GM21367 (cell line): Measurements from ENCODE around the gene DESI1.
"Not testable (repeated sequence)": the region's sequence is repeated elsewhere in the genome, so short reads cannot be mapped to it uniquely, and the experiment has no call there.

ENCODE experiments used
- ATAC-seq: cut with Tn5 transposase; IDR thresholded peaks from one replicate; pipeline ENCODE4 v1.9.1; 2021; ENCODE audit not compliant: unreplicated experiment

DESI1 gene

DNA sequence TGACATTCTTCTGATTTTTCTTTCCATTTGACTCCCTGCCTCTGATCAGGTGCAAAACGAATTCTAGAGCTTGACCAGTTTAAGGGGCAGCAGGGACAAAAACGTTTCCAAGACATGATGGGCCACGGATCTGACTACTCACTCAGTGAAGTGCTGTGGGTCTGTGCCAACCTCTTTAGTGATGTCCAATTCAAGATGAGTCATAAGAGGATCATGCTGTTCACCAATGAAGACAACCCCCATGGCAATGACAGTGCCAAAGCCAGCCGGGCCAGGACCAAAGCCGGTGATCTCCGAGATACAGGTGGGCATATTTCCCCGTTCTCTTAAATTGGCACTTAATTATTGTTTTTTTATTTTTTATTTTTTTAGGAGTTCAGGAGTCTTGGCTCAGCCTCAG is 15.6 kb upstream of the DESI1 start:
- ATAC-seq, result no peak

- not testable (repeated sequence) for ATAC-seq
These were observed 13.8 kb upstream of the DESI1 start for GRCh38 chr22:41634610-41635009.

DNA sequence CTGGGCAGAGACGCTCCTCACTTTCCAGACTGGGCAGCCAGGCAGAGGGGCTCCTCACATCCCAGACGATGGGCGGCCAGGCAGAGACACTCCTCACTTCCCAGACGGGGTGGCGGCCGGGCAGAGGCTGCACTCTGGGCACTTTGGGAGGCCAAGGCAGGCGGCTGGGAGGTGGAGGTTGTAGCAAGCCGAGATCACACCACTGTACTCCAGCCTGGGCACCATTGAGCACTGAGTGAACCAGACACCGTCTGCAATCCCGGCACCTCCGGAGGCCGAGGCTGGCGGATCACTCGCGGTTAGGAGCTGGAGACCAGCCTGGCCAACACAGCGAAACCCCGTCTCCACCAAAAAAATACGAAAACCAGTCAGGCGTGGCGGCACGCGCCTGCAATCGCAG is 10.8 kb upstream of the DESI1 start:
- ATAC-seq, result not testable (repeated sequence)

GRCh38 chr22:41631115-41631514 is 10.3 kb upstream of the DESI1 start:
- not testable (repeated sequence) for ATAC-seq

DNA sequence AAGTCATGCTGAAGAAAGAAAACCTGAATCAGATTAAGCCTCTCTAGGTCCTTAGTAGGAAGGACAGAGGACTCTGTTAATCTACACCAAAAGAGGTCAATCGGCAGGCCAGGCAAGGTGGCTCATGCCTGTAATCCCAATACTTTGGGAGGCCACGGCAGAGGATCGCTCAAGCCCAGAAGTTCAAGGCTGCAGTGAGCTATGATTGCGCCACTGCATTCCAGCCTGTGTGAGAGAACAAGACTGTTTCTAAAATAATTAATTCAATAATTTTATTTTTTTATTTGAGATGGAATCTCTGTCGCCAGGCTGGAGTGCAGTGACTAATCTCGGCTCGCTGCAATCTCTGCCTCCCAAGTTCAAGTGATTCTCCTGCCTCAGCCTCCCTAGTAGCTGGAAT is 4.7 kb upstream of the DESI1 start:
- ATAC-seq, result no peak

DNA sequence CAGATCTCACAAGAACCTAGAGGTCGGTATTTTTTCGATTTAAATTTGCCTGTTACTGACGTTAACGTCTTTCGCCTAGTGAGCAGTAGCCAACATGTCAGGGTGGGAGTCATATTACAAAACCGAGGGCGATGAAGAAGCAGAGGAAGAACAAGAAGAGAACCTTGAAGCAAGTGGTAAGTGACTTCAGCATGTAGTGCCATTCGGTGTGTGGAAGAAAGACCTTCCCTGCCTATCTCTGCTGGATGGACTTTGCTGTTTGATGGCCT is 1.0 kb upstream of the DESI1 start:
- ATAC-seq, result no peak

- ATAC-seq, result peak; percentile 68
These were observed 462 bp upstream of the DESI1 start, which contains the start of gene XRCC6 for GRCh38 chr22:41621099-41621910. Gene XRCC6, plus strand, starts transcription at chr22:41621295. Its CDS starts 710 bp downstream, at chr22:41622005.

DNA sequence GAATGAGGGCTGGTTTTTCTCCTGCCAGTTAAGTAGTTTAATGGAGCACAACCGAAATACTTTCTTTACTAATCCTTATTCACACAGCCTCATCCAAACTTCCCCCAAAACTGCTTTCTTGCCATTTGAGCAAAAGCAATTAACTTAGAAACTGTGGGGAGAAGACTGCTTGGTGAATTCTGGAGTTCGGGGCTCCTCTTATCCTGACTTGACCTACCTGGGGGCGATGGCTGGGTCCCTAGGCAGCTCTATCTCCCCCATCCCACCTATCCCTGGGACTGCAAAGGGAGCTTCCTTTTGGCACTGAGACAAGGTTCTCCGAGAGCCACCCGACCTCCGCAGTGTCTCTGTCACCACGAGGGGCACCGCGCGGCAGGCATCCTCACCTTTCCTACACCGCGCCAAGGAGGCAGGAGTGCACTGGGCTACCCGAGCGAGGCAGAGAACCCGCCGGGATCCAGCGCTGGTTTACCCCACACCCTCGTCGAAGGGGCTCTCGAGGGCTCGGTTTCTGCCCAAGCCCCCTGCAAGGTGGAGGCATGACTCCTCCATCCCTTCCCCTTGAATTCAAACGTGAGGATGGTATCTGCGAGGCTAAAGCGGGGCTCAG is 759 bp downstream of the DESI1 start:
- peak; percentile 19 for ATAC-seq

DNA sequence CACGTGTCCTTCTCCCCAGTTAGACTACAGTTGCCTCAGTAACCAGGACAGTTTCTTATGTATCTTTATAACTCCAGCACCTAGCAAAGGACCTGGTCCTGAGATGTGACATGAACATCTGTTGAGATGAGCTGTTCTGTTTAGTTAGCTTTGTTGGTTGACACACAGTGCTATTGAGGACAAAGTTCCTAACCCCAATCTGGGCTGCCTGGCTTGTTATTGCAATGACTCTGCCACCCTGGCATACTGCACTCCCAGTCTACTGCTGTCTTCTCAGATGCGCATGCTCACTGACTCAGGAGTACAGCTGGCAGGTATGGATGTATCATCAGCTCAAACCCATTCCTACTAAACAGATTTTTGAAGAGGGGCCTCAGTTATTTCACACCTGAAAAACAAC is 7.4 kb downstream of the DESI1 start:
- no peak for ATAC-seq

GRCh38 chr22:41612603-41613306 is 8.1 kb downstream of the DESI1 start:
- no peak for ATAC-seq

DNA sequence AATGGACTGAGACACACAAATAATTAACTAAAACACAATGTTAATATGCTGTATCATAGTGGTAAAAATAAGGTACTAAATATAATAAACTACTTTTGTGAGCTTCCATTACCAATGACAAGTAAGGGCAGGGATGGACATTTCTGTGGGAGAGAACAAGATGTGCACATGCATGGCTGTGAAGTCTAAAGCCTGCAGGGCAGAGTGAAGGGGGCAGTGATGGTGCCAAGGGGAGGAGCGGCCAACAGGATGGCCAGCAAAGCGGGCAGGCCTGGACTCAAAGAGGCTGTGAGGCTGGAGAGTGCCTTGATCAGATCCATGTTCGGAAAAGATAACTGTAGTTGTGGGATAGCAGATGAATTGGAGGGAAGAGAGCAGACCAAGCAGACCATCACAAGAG is 12.5 kb downstream of the DESI1 start:
- no peak for ATAC-seq

DNA sequence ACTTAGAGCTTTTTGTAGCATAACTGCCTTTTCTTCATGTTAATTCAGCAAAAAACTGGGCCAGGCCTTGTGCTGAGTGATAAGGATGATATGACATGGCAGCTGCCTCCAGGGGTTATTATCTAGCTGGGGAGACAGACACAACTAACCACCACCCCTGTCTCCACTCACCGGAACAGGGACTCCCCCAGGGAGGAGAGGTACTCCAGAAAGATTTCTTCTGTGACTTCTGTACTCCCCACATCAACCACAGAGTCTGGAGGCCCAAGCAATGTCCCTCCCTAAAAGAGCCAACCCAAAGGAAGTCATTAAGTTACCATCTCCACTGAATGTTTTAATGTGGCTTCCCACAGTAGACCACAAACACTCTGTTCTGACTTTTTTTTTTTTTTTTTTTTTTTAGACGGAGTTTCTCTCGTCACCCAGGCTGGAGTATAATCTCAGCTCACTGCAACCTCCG is 16.9 kb downstream of the DESI1 start:
- no peak for ATAC-seq

GRCh38 chr22:41600976-41601375 is 19.9 kb downstream of the DESI1 start:
- ATAC-seq, result no peak

DNA sequence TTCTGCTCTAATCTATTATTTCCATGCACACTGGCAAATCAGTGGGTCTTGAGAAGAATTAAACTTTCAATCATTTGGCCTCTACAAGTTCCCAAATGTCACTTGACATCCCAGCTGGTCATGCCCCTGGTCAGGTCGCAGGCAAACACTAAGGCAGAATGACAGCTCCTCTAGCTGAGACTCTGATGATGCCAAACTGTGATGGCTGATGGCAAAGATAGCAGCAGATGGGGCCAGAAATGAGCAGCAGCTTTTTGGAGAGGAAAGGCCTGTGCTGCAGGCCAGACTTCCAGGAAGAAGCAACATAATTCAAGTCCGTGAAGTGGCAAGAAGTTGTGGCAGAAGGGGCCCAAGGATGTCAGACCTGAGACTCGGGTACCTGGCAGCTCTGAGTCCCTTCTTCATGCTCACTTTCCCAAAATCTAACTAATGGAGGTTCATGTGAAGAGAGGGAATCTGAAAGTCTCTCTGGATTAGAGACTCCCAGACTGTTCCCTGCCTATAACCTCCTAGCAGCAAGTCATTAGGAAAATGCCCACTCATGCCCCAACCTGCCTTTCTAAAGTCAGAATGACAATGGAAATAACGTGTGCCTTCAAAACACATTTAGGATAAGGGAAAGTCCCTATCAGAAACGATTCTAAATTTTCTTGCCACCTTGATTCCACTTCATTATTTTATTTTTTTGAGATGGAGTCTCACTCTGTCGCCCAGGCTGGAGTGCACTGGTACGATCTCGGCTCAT is 21.8 kb downstream of the DESI1 start:
- ATAC-seq, result no peak

DNA sequence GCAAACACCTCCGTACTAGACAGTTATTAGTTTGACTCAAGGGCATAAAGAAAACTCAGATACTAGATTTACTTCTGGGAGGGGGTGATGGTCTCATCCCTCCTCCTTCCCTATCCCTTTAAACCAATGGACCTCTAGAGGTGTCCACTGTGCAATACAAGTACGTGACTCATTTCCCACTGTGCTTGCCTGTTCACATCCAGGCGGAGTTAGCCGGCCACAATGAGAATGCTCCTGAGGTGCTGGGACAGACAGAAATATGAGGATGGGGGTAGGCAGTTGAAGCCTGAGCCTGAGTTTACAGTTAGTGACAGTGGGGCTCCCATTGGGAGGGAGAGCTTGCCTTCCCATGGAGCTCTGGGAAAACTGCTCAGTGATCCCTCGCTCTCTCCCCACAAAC is 22.8 kb downstream of the DESI1 start:
- no peak for ATAC-seq

- no peak for ATAC-seq
These were observed 23.2 kb downstream of the DESI1 start for GRCh38 chr22:41597635-41597953.

GRCh38 chr22:41596776-41597634 is 23.8 kb downstream of the DESI1 start:
- no peak for ATAC-seq

DNA sequence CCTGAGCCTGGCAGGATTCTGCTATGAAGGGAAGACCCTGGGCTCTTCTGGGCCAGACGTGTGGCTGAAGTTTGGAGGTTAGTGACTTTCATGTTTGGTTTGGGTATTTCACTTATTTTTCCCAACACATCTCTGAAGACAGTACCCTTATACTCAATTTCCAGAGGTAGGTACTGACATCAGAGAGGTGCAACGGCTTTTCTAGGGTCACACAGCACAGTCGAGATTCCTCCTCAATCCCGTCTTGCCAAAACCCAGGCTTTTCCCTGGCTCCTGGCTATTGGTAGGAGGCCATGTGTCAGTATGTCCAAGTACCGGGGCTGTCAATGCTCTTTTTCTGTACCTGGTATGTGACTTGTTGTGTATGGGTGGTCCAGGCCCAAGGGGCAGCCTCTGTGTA is 25.1 kb downstream of the DESI1 start:
- no peak for ATAC-seq

- not testable (repeated sequence) for ATAC-seq
These were observed 27.4 kb downstream of the DESI1 start for GRCh38 chr22:41593336-41593960.
